OCI-LY3 (cell line): ENCODE data around the gene SLC4A1.

Experiments
- H2AFZ ChIP-seq: fragments of 200-600, 300-600 bp; shearing (Covaris generic); 2 replicates; pipeline ENCODE4 v1.6.0; 2014; ENCODE audit warnings: antibody characterized with exemption, low read depth, low read length
- H3K27ac ChIP-seq: fragments of 200-600, 300-600 bp; sonication (generic); 2 replicates; pipeline ENCODE4 v1.5.1; 2014; ENCODE audit warnings: mild to moderate bottlenecking, low read length, moderate library complexity, mixed read lengths
- H3K27me3 ChIP-seq: fragments of 200-600, 300-600 bp; sonication (generic); 2 replicates; pipeline ENCODE4 v1.6.1; 2014; ENCODE audit warnings: low read depth, low read length, mixed read lengths
- H3K36me3 ChIP-seq: fragments of 200-600, 300-600 bp; sonication (generic); replicated peaks from 2 replicates; pipeline ENCODE3; 2014; ENCODE audit warnings: low read depth, low read length, mixed read lengths
- H3K4me1 ChIP-seq: fragments of 300-600, 200-600 bp; sonication (generic); 2 replicates; pipeline ENCODE4 v1.6.1; 2014; ENCODE audit warnings: low read length, mixed read lengths
- H3K4me2 ChIP-seq: fragments of 200-600, 300-600 bp; sonication (generic); 2 replicates; pipeline ENCODE4 v1.6.1; 2014; ENCODE audit warnings: low read length, mixed read lengths
- H3K4me3 ChIP-seq: fragments of 300-600, 200-600 bp; sonication (generic); 2 replicates; pipeline ENCODE4 v1.5.1; 2014; ENCODE audit warnings: antibody characterized with exemption, mild to moderate bottlenecking, low read length, moderate library complexity
- H3K79me2 ChIP-seq: fragments of 300-600, 200-600 bp; shearing (Covaris generic); 2 replicates; pipeline ENCODE4 v1.6.1; 2014; ENCODE audit warnings: mild to moderate bottlenecking, low read length, mixed read lengths
- H3K9ac ChIP-seq: fragments of 300-600, 200-600 bp; shearing (Covaris generic); 2 replicates; pipeline ENCODE4 v1.6.0; 2014; ENCODE audit warnings: mild to moderate bottlenecking, low read length, moderate library complexity
- H3K9me3 ChIP-seq: fragments of 200-600, 300-600 bp; shearing (Covaris generic); 2 replicates; pipeline ENCODE4 v1.6.1; 2014; ENCODE audit warnings: low read length, mixed read lengths; ENCODE audit not compliant: insufficient read depth
- H4K20me1 ChIP-seq: fragments of 200-600, 300-600 bp; sonication (generic); 2 replicates; pipeline ENCODE4 v1.6.1; 2016; ENCODE audit warnings: low read length, mixed read lengths; ENCODE audit not compliant: insufficient read depth
- CTCF ChIP-seq: fragments of 200-600, 300-600 bp; sonication (generic); IDR thresholded peaks from 2 replicates; pipeline ENCODE4 v1.5.1; 2014; ENCODE audit warnings: antibody characterized with exemption, low read length, low read depth
- EZH2phosphoT487 ChIP-seq: fragments of 200-600 bp; shearing (Covaris generic); IDR thresholded peaks from 2 replicates; pipeline ENCODE4 v1.6.1; 2018; ENCODE audit warnings: antibody characterized with exemption, mixed run types, low read depth

SLC4A1 gene

GRCh38 chr17:44219108-44219615, 48.8 kb downstream of the SLC4A1 start:
- Histone ChIP-seq H2AFZ (no peak overlapping the region), H3K9me3 (no peaks in the 10 kb centered on the region), H3K36me3 (peaks cover 28% of the 10 kb centered on the region), H3K4me3 (peak overlapping the region; percentile 97), H4K20me1 (no peaks in the 10 kb centered on the region), H3K4me2 (peak overlapping the region; percentile 60), H3K4me1 (peaks cover 33% of the 10 kb centered on the region), H3K79me2 (peaks cover 64% of the 10 kb centered on the region), H3K27ac (peak overlapping the region; percentile 95), H3K9ac (peak overlapping the region; percentile 99), H3K27me3 (no peaks in the 10 kb centered on the region)
- TF ChIP-seq CTCF (0 out of 2 replicates have a peak, but pooled peaks have one; percentile 8), EZH2phosphoT487 (no peak)

GRCh38 chr17:44218344-44219107, 49.4 kb downstream of the SLC4A1 start:
- peaks cover 64% of the 10 kb centered on the region for H3K79me2 ChIP-seq

GRCh38 chr17:44217738-44218343, 50.1 kb downstream of the SLC4A1 start:
- no peaks in the 10 kb centered on the region for H4K20me1 ChIP-seq
- no peak overlapping the region for H2AFZ ChIP-seq

More at GRCh38 chr17:44218344-44219107, 49.4 kb downstream of the SLC4A1 start:
- Histone ChIP-seq H3K27me3 (no peaks in the 10 kb centered on the region), H3K4me2 (peak overlapping the region; percentile 93), H3K4me1 (peaks cover 33% of the 10 kb centered on the region), H3K4me3 (peak overlapping the region; percentile 97), H3K9me3 (no peaks in the 10 kb centered on the region), H2AFZ (no peak overlapping the region), H3K36me3 (peaks cover 32% of the 10 kb centered on the region), H4K20me1 (no peaks in the 10 kb centered on the region), H3K9ac (peak overlapping the region; percentile 99), H3K27ac (peak overlapping the region; percentile 95)
- TF ChIP-seq CTCF (peak; percentile 50), EZH2phosphoT487 (no peak)

GRCh38 chr17:44216694-44217093, 51.2 kb downstream of the SLC4A1 start:
- peak overlapping the region; percentile 95 for H3K4me3 ChIP-seq
- peaks cover 63% of the 10 kb centered on the region for H3K79me2 ChIP-seq
- peaks cover 28% of the 10 kb centered on the region for H3K4me1 ChIP-seq
- no peaks in the 10 kb centered on the region for H4K20me1 ChIP-seq
- H3K36me3 ChIP-seq, result peaks cover 42% of the 10 kb centered on the region
- peak overlapping the region; percentile 98 for H3K9ac ChIP-seq
- no peak overlapping the region for H2AFZ ChIP-seq
- H3K9me3 ChIP-seq, result no peaks in the 10 kb centered on the region
- no peaks in the 10 kb centered on the region for H3K27me3 ChIP-seq
- H3K4me2 ChIP-seq, result peak overlapping the region; percentile 93
- no peak for TF ChIP-seq CTCF
- no peak for TF ChIP-seq EZH2phosphoT487
- peak overlapping the region; percentile 90 for H3K27ac ChIP-seq

More at GRCh38 chr17:44217738-44218343, 50.1 kb downstream of the SLC4A1 start:
- Histone ChIP-seq H3K9me3 (no peaks in the 10 kb centered on the region), H3K4me3 (peak overlapping the region; percentile 95), H3K4me1 (peaks cover 33% of the 10 kb centered on the region), H3K27ac (peak overlapping the region; percentile 90), H3K79me2 (peaks cover 64% of the 10 kb centered on the region), H3K4me2 (peak overlapping the region; percentile 93), H3K27me3 (no peaks in the 10 kb centered on the region), H3K36me3 (peaks cover 39% of the 10 kb centered on the region), H3K9ac (peak overlapping the region; percentile 98)
- TF ChIP-seq EZH2phosphoT487, result no peak
